Parathyroid adenoma (tissue), 2 donors: Measurements from ENCODE around the gene B3GALT4.

Experiments used
- H2AFZ ChIP-seq: fragments of 300-600 bp; sonication (generic); one replicate; pipeline ENCODE4 v1.7.0; 2017; ENCODE audit warnings: antibody characterized with exemption, mild to moderate bottlenecking
- H3K27ac ChIP-seq: fragments of 300-600 bp; sonication (generic); one replicate; pipeline ENCODE4 v1.7.0; 2017
- H3K27me3 ChIP-seq: fragments of 300-600 bp; sonication (generic); one replicate; pipeline ENCODE4 v1.7.0; 2017; ENCODE audit warnings: low read length; ENCODE audit not compliant: control insufficient read depth, insufficient read depth
- H3K36me3 ChIP-seq: fragments of 300-600 bp; sonication (generic); one replicate; pipeline ENCODE4 v1.7.0; 2017; ENCODE audit warnings: low read length; ENCODE audit not compliant: control insufficient read depth, insufficient read depth
- H3K4me1 ChIP-seq: fragments of 300-600 bp; sonication (generic); one replicate; pipeline ENCODE4 v1.7.0; 2017; ENCODE audit warnings: control low read depth
- H3K4me2 ChIP-seq: fragments of 300-600 bp; sonication (generic); one replicate; pipeline ENCODE4 v1.7.0; 2017; ENCODE audit warnings: low read length
- H3K4me3 ChIP-seq: fragments of 300-600 bp; sonication (generic); one replicate; pipeline ENCODE4 v1.7.0; 2017; ENCODE audit warnings: low read depth, low read length
- H3K79me2 ChIP-seq: fragments of 300-600 bp; sonication (generic); one replicate; pipeline ENCODE4 v1.7.0; 2017; ENCODE audit warnings: control low read depth
- H3K9ac ChIP-seq: fragments of 300-600 bp; sonication (generic); one replicate; pipeline ENCODE4 v1.7.0; 2017; ENCODE audit warnings: mild to moderate bottlenecking
- H3K9me3 ChIP-seq: fragments of 300-600 bp; sonication (generic); one replicate; pipeline ENCODE4 v1.7.0; 2017; ENCODE audit warnings: low read length; ENCODE audit not compliant: control insufficient read depth
- TF ChIP-seq, protein P1 (sequence below): fragments of 300-600 bp; sonication (generic); IDR thresholded peaks from one replicate; pipeline ENCODE4 v1.7.0; 2017; ENCODE audit warnings: antibody characterized with exemption, mild to moderate bottlenecking
- donor health status: primary hyperparathyroidism.

Gene B3GALT4

DNA sequence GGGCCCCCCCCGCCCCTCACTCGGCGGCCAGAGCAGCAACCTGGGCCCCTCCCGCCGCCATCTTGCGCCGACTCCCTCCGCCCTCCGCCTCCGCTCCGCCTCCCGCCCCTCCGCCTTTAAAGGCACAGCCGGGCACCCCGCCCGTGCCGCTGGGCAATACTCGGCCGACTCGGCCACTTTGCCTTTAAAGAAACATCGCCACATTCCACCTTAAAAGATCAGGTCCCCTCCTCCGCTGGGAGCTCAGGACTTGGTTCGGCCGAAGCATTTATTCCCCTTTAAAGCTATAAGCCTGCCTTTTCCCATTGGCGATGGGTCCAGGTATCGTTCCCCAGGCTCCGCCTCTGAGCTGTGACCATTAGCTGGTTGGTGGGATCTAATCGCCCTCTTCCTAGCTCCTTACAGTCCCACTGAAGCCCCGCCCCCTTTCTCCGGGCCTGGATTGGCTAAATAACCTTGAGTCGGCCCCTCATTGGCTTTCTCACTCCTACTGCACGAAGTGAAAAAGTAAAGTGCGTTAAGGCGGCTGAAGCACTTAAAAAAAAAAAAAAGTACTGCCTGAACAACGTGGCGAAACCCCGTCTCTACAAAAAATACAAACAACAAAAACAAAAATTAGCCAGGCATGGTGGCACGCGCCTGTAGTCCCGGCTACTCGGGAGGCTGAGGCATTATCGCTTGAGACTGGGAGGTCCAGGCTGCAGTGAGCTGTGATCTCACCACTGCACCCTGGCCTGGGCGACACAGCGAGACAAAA lies 40.9 kb downstream of the B3GALT4 start, which contains the start of gene ZBTB22:
Gene ZBTB22, minus strand, starts transcription at position 76 of the 757 bp plus-strand sequence. CDS start 828 bp downstream, outside the sequence.
- Histone ChIP-seq H3K36me3 (no peaks in the 10 kb centered on the region), H3K27me3 (no peaks in the 10 kb centered on the region), H3K79me2 (peaks cover 7% of the 10 kb centered on the region), H3K9ac (no peak within 1 kb of the TSS), H3K4me2 (peak within 1 kb of the TSS; percentile 78), H3K4me1 (peaks cover 51% of the 10 kb centered on the region), H3K4me3 (peak within 1 kb of the TSS; percentile 84), H2AFZ (peak within 1 kb of the TSS; percentile 61), H3K9me3 (no peaks in the 10 kb centered on the region), H3K27ac (peak within 1 kb of the TSS; percentile 86)
- TF ChIP-seq, protein P1, sequence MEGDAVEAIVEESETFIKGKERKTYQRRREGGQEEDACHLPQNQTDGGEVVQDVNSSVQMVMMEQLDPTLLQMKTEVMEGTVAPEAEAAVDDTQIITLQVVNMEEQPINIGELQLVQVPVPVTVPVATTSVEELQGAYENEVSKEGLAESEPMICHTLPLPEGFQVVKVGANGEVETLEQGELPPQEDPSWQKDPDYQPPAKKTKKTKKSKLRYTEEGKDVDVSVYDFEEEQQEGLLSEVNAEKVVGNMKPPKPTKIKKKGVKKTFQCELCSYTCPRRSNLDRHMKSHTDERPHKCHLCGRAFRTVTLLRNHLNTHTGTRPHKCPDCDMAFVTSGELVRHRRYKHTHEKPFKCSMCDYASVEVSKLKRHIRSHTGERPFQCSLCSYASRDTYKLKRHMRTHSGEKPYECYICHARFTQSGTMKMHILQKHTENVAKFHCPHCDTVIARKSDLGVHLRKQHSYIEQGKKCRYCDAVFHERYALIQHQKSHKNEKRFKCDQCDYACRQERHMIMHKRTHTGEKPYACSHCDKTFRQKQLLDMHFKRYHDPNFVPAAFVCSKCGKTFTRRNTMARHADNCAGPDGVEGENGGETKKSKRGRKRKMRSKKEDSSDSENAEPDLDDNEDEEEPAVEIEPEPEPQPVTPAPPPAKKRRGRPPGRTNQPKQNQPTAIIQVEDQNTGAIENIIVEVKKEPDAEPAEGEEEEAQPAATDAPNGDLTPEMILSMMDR: no peak

DNA sequence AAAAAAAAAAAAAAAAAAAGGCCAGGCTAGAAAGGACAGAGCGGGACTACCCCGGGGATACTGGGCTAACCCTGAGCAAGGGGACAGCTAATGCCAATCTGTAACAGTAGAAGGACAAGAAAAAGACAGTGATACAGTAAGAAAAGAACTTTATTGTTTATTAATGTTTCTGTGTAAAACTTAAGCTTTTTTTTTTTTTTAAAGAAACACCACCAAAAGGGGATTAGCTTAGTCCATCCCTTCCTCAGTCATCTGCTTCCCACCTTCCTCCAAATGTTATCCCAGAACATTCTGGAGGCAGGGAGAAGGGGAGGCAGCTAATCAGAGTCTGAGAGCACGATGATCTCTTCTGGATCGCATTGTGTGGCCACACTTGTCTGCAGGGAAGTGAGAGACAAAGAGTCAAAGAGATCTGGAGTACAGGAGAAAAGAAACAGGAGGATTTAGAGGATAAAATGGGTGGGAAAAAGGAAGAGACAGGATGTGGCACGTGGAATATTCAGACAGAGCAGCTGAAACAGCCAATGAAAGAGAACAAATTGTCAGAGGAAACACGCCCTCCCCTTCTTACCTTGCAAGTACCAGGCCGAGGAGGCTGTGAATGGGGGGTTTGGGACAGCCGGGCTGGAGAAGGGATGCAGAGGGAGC lies 41.6 kb downstream of the B3GALT4 start:
- Histone ChIP-seq H2AFZ (no peak overlapping the region), H3K27me3 (no peaks in the 10 kb centered on the region), H3K9me3 (no peaks in the 10 kb centered on the region), H3K79me2 (peaks cover 7% of the 10 kb centered on the region), H3K27ac (peak overlapping the region; percentile 86), H3K4me2 (peak overlapping the region; percentile 78), H3K4me3 (peak overlapping the region; percentile 84), H3K36me3 (no peaks in the 10 kb centered on the region), H3K4me1 (peaks cover 51% of the 10 kb centered on the region), H3K9ac (no peak overlapping the region)
- TF ChIP-seq, protein P1: no peak

DNA sequence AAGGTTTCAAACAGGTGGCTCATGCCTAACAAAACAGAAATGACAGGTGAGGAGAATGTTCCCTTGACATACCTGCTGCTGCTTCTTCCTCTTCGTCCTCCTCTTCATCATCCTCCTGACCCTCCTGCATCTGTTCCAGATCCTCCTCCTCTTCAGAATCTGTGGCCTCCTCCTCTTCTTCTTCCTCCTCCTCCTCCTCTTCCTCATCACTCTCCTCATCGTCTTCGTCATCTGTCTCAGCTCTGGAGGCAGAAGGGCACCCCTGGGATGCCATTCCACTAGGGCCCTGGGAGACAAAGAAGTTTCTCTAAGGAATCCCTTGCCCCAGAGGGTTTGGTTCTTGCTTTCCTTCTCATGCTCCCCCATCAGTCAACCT lies 43.0 kb downstream of the B3GALT4 start:
- TF ChIP-seq, protein P1: no peak
- Histone ChIP-seq H2AFZ (no peak overlapping the region), H3K4me3 (peak overlapping the region; percentile 11), H3K36me3 (no peaks in the 10 kb centered on the region), H3K27ac (peak overlapping the region; percentile 86), H3K27me3 (no peaks in the 10 kb centered on the region), H3K4me2 (peak overlapping the region; percentile 54), H3K79me2 (peaks cover 7% of the 10 kb centered on the region), H3K9ac (no peak overlapping the region), H3K9me3 (no peaks in the 10 kb centered on the region), H3K4me1 (peaks cover 47% of the 10 kb centered on the region)

DNA sequence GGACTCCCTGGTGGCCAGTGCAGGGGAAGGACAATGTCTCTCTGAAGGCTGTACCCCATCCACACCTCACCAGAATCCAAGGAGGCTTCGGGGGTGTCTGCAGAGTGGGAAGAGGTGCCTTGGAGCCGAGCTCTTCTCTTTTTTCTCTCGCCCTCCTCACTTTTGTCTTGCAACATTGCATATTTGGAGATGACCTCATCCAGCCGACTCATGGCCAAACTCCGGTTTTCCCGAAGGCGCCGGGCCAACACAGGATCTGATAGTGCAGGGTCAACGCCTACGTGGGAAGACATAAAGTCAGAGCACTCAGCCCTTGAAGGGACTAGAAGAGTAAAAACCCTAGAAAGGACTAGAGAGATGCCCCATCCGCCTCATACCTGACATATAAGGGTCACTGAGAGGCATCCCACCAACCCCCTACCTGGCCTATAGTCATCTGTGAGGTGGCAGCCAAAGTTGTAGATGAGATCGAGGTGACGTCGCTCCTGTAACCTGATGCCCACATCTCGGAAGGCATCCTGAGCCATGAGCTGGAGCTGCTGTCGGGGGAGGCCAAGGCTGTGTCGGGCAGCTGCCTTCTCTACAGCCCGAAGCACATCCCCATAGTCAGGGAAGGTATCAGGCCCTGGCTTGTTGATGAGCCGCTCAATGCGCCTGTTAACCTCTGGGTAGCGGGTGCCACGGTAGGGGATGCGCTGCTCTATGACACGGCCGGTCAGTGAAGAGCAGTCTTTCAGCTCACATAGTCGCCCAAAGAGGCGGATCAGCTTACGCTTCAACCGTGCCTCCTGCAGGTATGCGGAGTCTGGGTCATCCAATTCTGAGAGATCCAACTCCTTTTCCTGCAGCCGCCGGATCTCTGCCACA lies 43.6 kb downstream of the B3GALT4 start:
- Histone ChIP-seq H3K27me3 (no peaks in the 10 kb centered on the region), H2AFZ (peak overlapping the region; percentile 3), H3K36me3 (no peaks in the 10 kb centered on the region), H3K4me1 (peaks cover 44% of the 10 kb centered on the region), H3K27ac (peak overlapping the region; percentile 86), H3K79me2 (peaks cover 7% of the 10 kb centered on the region), H3K9ac (no peak overlapping the region), H3K4me2 (peak overlapping the region; percentile 54), H3K9me3 (no peaks in the 10 kb centered on the region), H3K4me3 (peak overlapping the region; percentile 11)
- TF ChIP-seq, protein P1: no peak
